ENCODE measurements around the gene LUZP2.

The LUZP2 gene

DNA sequence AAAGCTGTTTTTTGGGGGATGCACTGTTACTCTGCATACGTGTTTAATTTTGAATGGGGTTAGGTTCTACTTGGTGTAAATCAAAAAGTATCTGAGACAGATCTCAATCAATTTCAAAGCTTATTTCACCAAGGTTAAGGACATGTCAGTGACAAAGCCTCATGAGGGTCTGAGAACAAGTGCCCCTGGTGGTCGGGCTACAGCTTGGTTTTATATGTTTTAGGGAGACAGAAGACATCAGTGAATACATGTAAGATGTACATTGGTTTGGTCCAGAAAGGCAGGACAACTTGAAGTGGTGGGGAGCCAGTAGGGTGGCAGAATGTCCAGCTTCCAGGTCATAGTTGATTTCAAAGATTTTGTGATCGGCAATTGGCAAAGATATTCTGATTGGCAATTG lies 262.9 kb downstream of the LUZP2 start:
- H3K9ac ChIP-seq (ENCODE audit: low read length): no peak overlapping the region
- H3K9me3 ChIP-seq (replicated peaks; ENCODE audit: insufficient read depth, low read length): no peaks in the 10 kb centered on the region
- H3K9me2 ChIP-seq (replicated peaks; ENCODE audit: insufficient read depth, low read length): no peaks in the 10 kb centered on the region
- H2AFZ ChIP-seq (ENCODE audit: low read length): no peak overlapping the region
- no peaks in the 10 kb centered on the region for H3K27me3 ChIP-seq (replicated peaks; ENCODE audit: insufficient read depth, low read length)
- TF ChIP-seq EZH2 (optimal IDR thresholded peaks at IDR 0.05; ENCODE audit: low read depth, low read length): no peak
- 0 out of 2 replicates have a peak, but pooled peaks cover 2% of the 10 kb centered on the region for H3K4me1 ChIP-seq (ENCODE audit: low read length)
- H3K4me3 ChIP-seq (ENCODE audit: low read length): no peak overlapping the region
- H4K20me1 ChIP-seq (ENCODE audit: insufficient read depth, low read length): no peaks in the 10 kb centered on the region
- no peak for DNase-seq
- no peaks in the 10 kb centered on the region for H3K36me3 ChIP-seq (replicated peaks; ENCODE audit: insufficient read depth, low read length)
- no peaks in the 10 kb centered on the region for H3F3A ChIP-seq (ENCODE audit: insufficient read depth, low read length)
- no peak overlapping the region for H3K27ac ChIP-seq (ENCODE audit: low read length)
- no peak overlapping the region for H3K4me2 ChIP-seq (ENCODE audit: low read depth, low read length)
- no peaks in the 10 kb centered on the region for H3K79me2 ChIP-seq (ENCODE audit: low read length)

DNA sequence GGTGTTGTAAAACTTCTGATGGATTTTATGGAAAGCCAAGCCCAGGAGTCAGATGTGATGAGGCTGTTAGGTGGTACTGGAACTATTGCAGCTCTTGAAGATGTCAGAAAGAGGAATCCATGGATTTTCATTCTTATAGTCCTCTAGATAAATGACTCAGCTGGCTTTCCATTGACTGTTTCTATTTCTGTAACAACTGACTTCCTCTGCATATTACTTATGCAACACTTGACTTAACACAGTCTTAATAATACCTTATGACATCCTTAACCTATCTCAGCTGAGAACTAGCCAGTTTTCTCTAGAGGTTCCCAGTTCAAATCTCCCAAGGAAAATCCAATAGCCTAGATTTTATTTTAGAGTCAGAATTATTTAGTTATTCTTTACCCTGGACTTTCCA lies 263.8 kb downstream of the LUZP2 start:
- Histone ChIP-seq H3K27ac (ENCODE audit: low read length) (no peak overlapping the region), H2AFZ (ENCODE audit: low read length) (no peak overlapping the region), H3K27me3 (replicated peaks; ENCODE audit: insufficient read depth, low read length) (no peaks in the 10 kb centered on the region), H4K20me1 (ENCODE audit: insufficient read depth, low read length) (no peaks in the 10 kb centered on the region), H3K79me2 (ENCODE audit: low read length) (no peaks in the 10 kb centered on the region), H3K36me3 (replicated peaks; ENCODE audit: insufficient read depth, low read length) (no peaks in the 10 kb centered on the region), H3K4me3 (ENCODE audit: low read length) (no peak overlapping the region), H3F3A (ENCODE audit: insufficient read depth, low read length) (no peaks in the 10 kb centered on the region), H3K9me3 (replicated peaks; ENCODE audit: insufficient read depth, low read length) (no peaks in the 10 kb centered on the region), H3K9ac (ENCODE audit: low read length) (no peak overlapping the region), H3K4me2 (ENCODE audit: low read depth, low read length) (no peak overlapping the region), H3K4me1 (ENCODE audit: low read length) (no peaks in the 10 kb centered on the region), H3K9me2 (replicated peaks; ENCODE audit: insufficient read depth, low read length) (no peaks in the 10 kb centered on the region)
- TF ChIP-seq EZH2phosphoT487 (IDR thresholded peaks at IDR 0.05; ENCODE audit: low read length) (no peak), EZH2 (optimal IDR thresholded peaks at IDR 0.05; ENCODE audit: low read depth, low read length) (no peak)
- TF ChIP-seq, protein P1, sequence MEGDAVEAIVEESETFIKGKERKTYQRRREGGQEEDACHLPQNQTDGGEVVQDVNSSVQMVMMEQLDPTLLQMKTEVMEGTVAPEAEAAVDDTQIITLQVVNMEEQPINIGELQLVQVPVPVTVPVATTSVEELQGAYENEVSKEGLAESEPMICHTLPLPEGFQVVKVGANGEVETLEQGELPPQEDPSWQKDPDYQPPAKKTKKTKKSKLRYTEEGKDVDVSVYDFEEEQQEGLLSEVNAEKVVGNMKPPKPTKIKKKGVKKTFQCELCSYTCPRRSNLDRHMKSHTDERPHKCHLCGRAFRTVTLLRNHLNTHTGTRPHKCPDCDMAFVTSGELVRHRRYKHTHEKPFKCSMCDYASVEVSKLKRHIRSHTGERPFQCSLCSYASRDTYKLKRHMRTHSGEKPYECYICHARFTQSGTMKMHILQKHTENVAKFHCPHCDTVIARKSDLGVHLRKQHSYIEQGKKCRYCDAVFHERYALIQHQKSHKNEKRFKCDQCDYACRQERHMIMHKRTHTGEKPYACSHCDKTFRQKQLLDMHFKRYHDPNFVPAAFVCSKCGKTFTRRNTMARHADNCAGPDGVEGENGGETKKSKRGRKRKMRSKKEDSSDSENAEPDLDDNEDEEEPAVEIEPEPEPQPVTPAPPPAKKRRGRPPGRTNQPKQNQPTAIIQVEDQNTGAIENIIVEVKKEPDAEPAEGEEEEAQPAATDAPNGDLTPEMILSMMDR (IDR thresholded peaks at IDR 0.05; ENCODE audit: low read length): no peak
- DNase-seq: no peak

DNA sequence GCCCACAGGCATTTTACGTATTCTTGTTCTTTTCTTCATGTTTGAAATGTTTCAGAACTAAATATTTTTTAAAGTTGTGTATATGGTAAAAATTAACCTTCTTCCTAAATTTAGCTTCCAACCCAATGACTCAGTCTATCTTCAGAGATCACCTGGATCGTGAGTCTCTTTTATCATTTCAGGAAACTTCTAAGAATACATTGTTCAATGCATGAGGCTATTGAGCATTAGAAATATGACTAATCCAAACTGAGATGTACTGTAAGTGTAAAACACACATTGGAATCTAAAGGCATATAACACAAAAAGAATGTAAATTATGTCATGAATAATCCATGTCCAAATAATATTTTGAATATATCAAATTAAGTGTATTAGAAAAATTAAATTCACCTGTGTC lies 265.2 kb downstream of the LUZP2 start:
- TF ChIP-seq, protein P1 (IDR thresholded peaks at IDR 0.05; ENCODE audit: low read length): no peak
- TF ChIP-seq EZH2 (optimal IDR thresholded peaks at IDR 0.05; ENCODE audit: low read depth, low read length): no peak
- Histone ChIP-seq H3K79me2 (ENCODE audit: low read length) (no peaks in the 10 kb centered on the region), H3K4me2 (ENCODE audit: low read depth, low read length) (no peak overlapping the region), H3K9me3 (replicated peaks; ENCODE audit: insufficient read depth, low read length) (no peaks in the 10 kb centered on the region), H3K4me3 (ENCODE audit: low read length) (no peak overlapping the region), H3K4me1 (ENCODE audit: low read length) (no peaks in the 10 kb centered on the region), H3K27ac (ENCODE audit: low read length) (no peak overlapping the region), H3K27me3 (replicated peaks; ENCODE audit: insufficient read depth, low read length) (no peaks in the 10 kb centered on the region), H3K9ac (ENCODE audit: low read length) (no peak overlapping the region), H3K9me2 (replicated peaks; ENCODE audit: insufficient read depth, low read length) (no peaks in the 10 kb centered on the region), H2AFZ (ENCODE audit: low read length) (no peak overlapping the region), H3K36me3 (replicated peaks; ENCODE audit: insufficient read depth, low read length) (no peaks in the 10 kb centered on the region), H3F3A (ENCODE audit: insufficient read depth, low read length) (no peaks in the 10 kb centered on the region), H4K20me1 (ENCODE audit: insufficient read depth, low read length) (no peaks in the 10 kb centered on the region)
- DNase-seq: no peak

DNA sequence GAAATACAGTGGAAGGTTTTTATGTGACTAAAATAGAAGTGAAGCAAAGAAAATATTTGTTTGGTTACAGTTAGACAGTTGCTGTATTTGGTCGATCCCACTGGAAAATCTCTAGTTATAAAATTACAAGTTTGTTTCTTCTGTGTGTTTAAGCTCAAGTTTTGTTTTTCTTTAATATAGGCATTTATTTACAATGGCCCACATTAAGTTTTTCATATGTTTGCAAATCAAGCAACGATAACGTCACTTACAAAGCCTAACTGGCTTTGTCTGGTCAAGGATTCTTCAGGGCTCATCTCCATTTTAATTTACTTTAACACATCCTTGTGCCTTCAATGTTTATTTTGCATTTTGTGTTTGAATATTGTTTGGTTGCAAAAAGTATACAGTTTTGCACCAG lies 270.6 kb downstream of the LUZP2 start:
- Histone ChIP-seq H2AFZ (ENCODE audit: low read length) (no peak overlapping the region), H4K20me1 (ENCODE audit: insufficient read depth, low read length) (no peaks in the 10 kb centered on the region)

More for the DNA sequence above, 270.6 kb downstream of the LUZP2 start:
- Histone ChIP-seq H3K27me3 (replicated peaks; ENCODE audit: insufficient read depth, low read length) (no peaks in the 10 kb centered on the region), H3F3A (ENCODE audit: insufficient read depth, low read length) (no peaks in the 10 kb centered on the region), H3K9me3 (replicated peaks; ENCODE audit: insufficient read depth, low read length) (no peaks in the 10 kb centered on the region), H3K4me2 (ENCODE audit: low read depth, low read length) (no peak overlapping the region), H3K4me3 (ENCODE audit: low read length) (no peak overlapping the region), H3K4me1 (ENCODE audit: low read length) (no peaks in the 10 kb centered on the region), H3K79me2 (ENCODE audit: low read length) (no peaks in the 10 kb centered on the region), H3K36me3 (replicated peaks; ENCODE audit: insufficient read depth, low read length) (no peaks in the 10 kb centered on the region), H3K9me2 (replicated peaks; ENCODE audit: insufficient read depth, low read length) (no peaks in the 10 kb centered on the region), H3K27ac (ENCODE audit: low read length) (no peak overlapping the region), H3K9ac (ENCODE audit: low read length) (no peak overlapping the region)
- TF ChIP-seq EZH2phosphoT487 (IDR thresholded peaks at IDR 0.05; ENCODE audit: low read length) (no peak), EZH2 (optimal IDR thresholded peaks at IDR 0.05; ENCODE audit: low read depth, low read length) (no peak)
- TF ChIP-seq, protein P1 (IDR thresholded peaks at IDR 0.05; ENCODE audit: low read length): no peak
- DNase-seq: no peak
